Thoracic aorta (tissue), 2 donors: ENCODE data around the gene CCL26. TPM values are rescaled to one million over a fixed set of nuclear protein-coding genes. Genes with fewer than 3 reads are reported as not detected.

ENCODE experiments used
- ATAC-seq: fragments of 150-250 bp; one replicate; pipeline ENCODE4 v1.8.0; 2017; ENCODE audit warnings: low read depth; ENCODE audit not compliant: insufficient number of reproducible peaks, low FRiP score
- DNase-seq: peaks from one replicate; pipeline ENCODE4 v3.0.0-alpha.2; 2020; ENCODE audit warnings: low spot score
- H3K27ac ChIP-seq, 2 donors: fragments of 200-600 bp; sonication (generic); 1 replicate in 1 of 2; 2 replicates in 1 of 2; pipeline ENCODE4 v1.5.1; 2016; ENCODE audit warnings: mild to moderate bottlenecking in 2 of 2, moderate library complexity in 2 of 2
- H3K27me3 ChIP-seq: fragments of 200-600 bp; sonication (generic); replicated peaks from 2 replicates; pipeline ENCODE4 v1.6.0; 2016; ENCODE audit warnings: mild to moderate bottlenecking; ENCODE audit not compliant: insufficient read depth
- H3K36me3 ChIP-seq: fragments of 200-600 bp; sonication (generic); one replicate; pipeline ENCODE4 v1.5.1; 2016
- H3K4me1 ChIP-seq, 2 donors: fragments of 200-600 bp; sonication (generic); 1 replicate in 1 of 2; 2 replicates in 1 of 2; pipeline versions ENCODE4 v1.5.1 to v1.6.0; 2016; ENCODE audit warnings: low read depth in 2 of 2, mild to moderate bottlenecking in 1 of 2; ENCODE audit not compliant: control insufficient read depth in 1 of 2
- H3K4me3 ChIP-seq: fragments of 200-600 bp; sonication (generic); 2 replicates; pipeline ENCODE4 v1.5.1; 2016; ENCODE audit warnings: mild to moderate bottlenecking
- H3K9me3 ChIP-seq: fragments of 200-600 bp; sonication (generic); 2 replicates; pipeline ENCODE4 v1.5.1; 2016
- total RNA-seq, 2 donors: library from RNA; depleted of rRNA; stranded (reverse); fragments of >200 nt; gene quantifications; one replicate each; pipeline versions ENCODE4 v1.1.0 to v1.2.3, GENCODE V29; 2016
- TF ChIP-seq, protein P1 (sequence below): fragments of 200-600 bp; sonication (generic); IDR thresholded peaks from one replicate; pipeline ENCODE4 v1.5.1; 2019; ENCODE audit warnings: antibody characterized with exemption

The CCL26 gene, protein sequence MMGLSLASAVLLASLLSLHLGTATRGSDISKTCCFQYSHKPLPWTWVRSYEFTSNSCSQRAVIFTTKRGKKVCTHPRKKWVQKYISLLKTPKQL
- not detected for total RNA-seq

DNA sequence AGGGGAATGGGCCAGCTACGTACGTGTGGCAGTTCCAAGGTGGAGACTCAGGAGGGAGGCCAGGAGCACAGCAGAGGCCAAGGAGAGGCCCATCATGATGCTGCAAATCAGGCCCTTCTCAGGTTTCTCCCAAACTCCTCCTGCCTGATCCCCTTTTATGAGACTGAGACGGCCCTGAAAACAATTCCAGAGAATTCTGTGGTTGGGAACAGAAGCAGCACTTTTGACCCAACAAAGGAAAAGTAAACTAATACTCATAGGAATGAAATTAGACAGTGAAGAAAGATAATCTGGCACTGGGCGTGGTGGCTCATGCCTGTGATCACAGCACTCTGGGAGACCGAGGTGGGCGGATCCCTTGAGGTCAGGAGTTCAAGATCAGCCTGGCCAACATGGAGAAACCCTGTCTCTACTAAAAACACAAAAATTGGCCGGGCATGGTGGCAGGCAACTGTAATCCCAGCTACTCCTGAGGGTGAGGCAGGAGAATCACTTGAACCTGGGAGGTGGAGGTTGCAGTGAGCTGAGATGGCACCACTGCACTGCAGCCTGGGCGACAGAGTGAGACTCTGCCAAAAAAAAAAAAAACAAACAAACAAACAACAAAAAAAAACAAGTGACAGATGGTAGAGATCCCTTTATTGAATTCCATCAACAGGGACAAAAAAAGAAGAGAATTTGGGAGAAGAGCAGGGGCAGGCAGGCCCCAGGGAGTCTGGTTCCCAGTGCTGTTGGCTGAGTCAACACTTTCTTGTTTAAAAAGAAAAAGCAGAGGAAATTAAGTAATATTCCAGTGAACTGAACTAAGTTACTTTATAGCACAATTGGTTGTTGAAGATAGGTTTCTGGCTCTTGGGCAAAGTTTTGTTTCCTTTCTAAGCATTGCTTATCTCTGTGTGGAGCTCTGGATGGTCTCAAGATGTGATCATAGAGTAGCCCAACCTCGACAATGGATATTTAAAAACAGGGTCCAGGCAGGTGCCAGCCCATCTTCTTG, at the start of gene CCL26:
Gene CCL26 (minus strand): TSS at position 131 of the 997 bp plus-strand sequence. CDS start 35 bp downstream, at position 96.
- no peaks in the 10 kb centered on the region for H3K9me3 ChIP-seq
- TF ChIP-seq, protein P1, sequence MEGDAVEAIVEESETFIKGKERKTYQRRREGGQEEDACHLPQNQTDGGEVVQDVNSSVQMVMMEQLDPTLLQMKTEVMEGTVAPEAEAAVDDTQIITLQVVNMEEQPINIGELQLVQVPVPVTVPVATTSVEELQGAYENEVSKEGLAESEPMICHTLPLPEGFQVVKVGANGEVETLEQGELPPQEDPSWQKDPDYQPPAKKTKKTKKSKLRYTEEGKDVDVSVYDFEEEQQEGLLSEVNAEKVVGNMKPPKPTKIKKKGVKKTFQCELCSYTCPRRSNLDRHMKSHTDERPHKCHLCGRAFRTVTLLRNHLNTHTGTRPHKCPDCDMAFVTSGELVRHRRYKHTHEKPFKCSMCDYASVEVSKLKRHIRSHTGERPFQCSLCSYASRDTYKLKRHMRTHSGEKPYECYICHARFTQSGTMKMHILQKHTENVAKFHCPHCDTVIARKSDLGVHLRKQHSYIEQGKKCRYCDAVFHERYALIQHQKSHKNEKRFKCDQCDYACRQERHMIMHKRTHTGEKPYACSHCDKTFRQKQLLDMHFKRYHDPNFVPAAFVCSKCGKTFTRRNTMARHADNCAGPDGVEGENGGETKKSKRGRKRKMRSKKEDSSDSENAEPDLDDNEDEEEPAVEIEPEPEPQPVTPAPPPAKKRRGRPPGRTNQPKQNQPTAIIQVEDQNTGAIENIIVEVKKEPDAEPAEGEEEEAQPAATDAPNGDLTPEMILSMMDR = no peak
- no peak within 1 kb of the TSS for H3K4me3 ChIP-seq
- no peak for ATAC-seq
- H3K27ac ChIP-seq = no peak within 1 kb of the TSS
- no peak for DNase-seq
- no peaks in the 10 kb centered on the region for H3K36me3 ChIP-seq
- H3K4me1 ChIP-seq = no peaks in the 10 kb centered on the region
- H3K27me3 ChIP-seq = no peaks in the 10 kb centered on the region

DNA sequence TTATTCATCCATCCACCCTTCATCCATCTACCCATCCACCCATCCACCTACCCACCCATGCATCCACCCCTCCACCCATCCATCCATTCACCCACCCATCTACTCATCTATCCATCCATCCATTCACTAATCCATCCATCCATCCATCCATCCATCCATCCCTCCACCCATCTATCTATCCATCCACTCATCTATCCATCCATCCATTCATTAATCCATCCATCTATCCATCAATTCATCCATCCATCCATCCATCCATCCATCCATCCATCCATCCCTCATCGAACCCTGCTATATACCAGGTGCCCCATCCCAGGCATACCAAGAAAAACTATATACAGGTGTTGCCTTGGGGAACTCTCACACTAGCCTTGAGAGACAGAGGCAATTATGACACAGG, 48.7 kb upstream of the CCL26 start:
- Histone ChIP-seq H3K4me3 (no peak overlapping the region), H3K9me3 (no peaks in the 10 kb centered on the region), H3K27ac (no peak overlapping the region), H3K36me3 (no peaks in the 10 kb centered on the region), H3K27me3 (no peaks in the 10 kb centered on the region), H3K4me1 (no peaks in the 10 kb centered on the region)
- ATAC-seq (no peak), DNase-seq (no peak)
- TF ChIP-seq, protein P1 = no peak

DNA sequence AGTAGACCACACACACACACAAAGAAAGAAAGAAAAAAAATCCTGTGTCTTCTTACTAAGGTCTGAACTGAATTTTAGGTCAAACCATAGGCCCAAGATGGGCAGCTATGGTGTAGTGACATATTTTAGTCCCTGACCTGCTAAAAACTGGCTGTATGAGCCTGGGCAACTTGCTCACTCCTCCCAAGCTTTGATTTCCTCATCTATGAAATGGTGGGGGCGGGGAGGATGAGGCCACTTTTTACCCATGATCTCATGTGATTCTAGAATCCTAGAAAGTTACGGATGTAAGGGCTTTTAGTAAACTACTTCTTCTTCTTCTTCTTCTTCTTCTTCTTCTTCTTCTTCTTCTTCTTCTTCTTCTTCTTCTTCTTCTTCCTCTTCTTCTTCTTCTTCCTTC, 47.7 kb upstream of the CCL26 start:
- Histone ChIP-seq H3K27ac (no peak overlapping the region), H3K9me3 (no peaks in the 10 kb centered on the region), H3K27me3 (no peaks in the 10 kb centered on the region), H3K4me3 (no peak overlapping the region), H3K4me1 (no peaks in the 10 kb centered on the region), H3K36me3 (no peaks in the 10 kb centered on the region)
- ATAC-seq (no peak), DNase-seq (no peak)
- TF ChIP-seq, protein P1 = no peak

DNA sequence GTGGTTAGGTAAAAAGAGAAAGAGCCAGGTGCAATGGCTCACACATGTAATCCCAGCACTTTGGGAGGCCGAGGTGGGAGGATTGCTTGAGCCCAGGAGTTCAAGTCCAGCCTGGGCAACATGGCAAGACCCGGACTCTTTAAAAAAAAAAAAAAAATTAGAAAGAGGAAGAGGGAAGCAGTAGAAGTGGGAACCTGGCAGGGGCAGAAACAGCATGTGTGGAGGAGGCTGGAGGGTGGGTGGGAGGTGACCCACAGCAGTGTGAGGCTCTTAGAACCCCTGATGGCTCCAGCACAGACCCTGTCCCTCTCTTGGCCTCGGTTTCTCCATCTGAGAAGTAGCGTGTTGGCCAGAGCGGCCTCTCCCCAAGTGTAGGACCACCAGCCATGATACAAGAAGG, 46.5 kb upstream of the CCL26 start:
- ATAC-seq (no peak), DNase-seq (no peak)
- TF ChIP-seq, protein P1 = no peak
- no peak overlapping the region for H3K4me3 ChIP-seq
- H3K27ac ChIP-seq = no peak overlapping the region
- H3K9me3 ChIP-seq = no peaks in the 10 kb centered on the region
- H3K4me1 ChIP-seq = no peaks in the 10 kb centered on the region
- H3K36me3 ChIP-seq = no peaks in the 10 kb centered on the region
- no peaks in the 10 kb centered on the region for H3K27me3 ChIP-seq

DNA sequence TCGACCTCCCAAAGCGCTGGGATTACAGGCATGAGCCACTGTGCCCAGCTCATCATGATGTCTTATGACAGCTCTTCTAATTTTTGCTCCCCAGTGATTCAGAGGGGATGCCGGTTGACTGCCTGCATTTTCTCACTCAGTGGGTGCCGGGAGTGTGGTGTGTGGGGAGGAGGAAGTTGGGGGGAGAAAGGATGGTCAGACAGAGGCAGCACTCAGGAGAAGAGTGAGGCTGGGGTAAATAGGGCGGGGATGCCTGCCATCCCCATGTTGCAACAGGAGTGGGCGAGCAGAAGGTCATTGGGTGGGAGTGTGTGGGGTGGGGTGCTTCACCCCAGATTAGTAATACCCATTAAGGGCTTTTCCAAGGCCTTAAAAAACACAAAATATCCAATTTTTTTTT, 45.1 kb upstream of the CCL26 start:
- Histone ChIP-seq H3K4me1 (no peaks in the 10 kb centered on the region), H3K4me3 (no peak overlapping the region), H3K27me3 (no peaks in the 10 kb centered on the region), H3K9me3 (no peaks in the 10 kb centered on the region), H3K27ac (no peak overlapping the region), H3K36me3 (no peaks in the 10 kb centered on the region)
- no peak for ATAC-seq
- TF ChIP-seq, protein P1 = no peak
- no peak for DNase-seq
